Gastroesophageal sphincter (tissue), 4 donors: Measurements from ENCODE around the gene ZHX3. TPM values are rescaled to one million over a fixed set of nuclear protein-coding genes. Genes with fewer than 3 reads are reported as not detected.

Experiments used
- ATAC-seq: fragments of 150-250 bp; one replicate; pipeline ENCODE4 v1.9.1; 2016; ENCODE audit warnings: mild to moderate bottlenecking, moderate library complexity
- H3K27ac ChIP-seq, 4 donors: fragments of 200-600 bp; sonication (generic) in 3 of 4; 1 replicate in 3 of 4; 2 replicates in 1 of 4; pipeline ENCODE4 v1.5.1; 2016 to 2019
- H3K27me3 ChIP-seq: fragments of 200-600 bp; sonication (generic); one replicate; pipeline ENCODE4 v1.5.1; 2019
- H3K36me3 ChIP-seq, 2 donors: fragments of 200-600 bp; sonication (generic); one replicate each; pipeline ENCODE4 v1.5.1; 2019; ENCODE audit warnings: control low read depth in 1 of 2
- H3K4me1 ChIP-seq, 3 donors: fragments of 200-600 bp; sonication (generic); 1 replicate in 2 of 3; 2 replicates in 1 of 3; pipeline ENCODE4 v1.5.1; 2016 to 2019; ENCODE audit warnings: control low read depth in 2 of 3
- H3K4me3 ChIP-seq, 2 donors: fragments of 200-600 bp; sonication (generic); one replicate each; pipeline ENCODE4 v1.5.1; 2019; ENCODE audit warnings: mild to moderate bottlenecking in 1 of 2, moderate library complexity in 1 of 2
- H3K9me3 ChIP-seq, 3 donors: fragments of 200-600 bp; sonication (generic); one replicate each; pipeline ENCODE4 v1.5.1; 2017 to 2019; ENCODE audit warnings: control low read depth in 2 of 3
- CTCF ChIP-seq, 4 experiments: fragments of 200-600 bp in 2 of 4; fragments of 450-650 bp in 2 of 4; sonication (generic) in 1 of 4; IDR thresholded peaks; one replicate each; pipeline ENCODE4 v1.5.1; 2017 to 2019; ENCODE audit warnings: antibody characterized with exemption in 4 of 4, mild to moderate bottlenecking in 2 of 4, moderate library complexity in 2 of 4
- EP300 ChIP-seq: sonication (generic); formaldehyde crosslinking; IDR thresholded peaks from one replicate; pipeline ENCODE4 v1.6.1; 2017; ENCODE audit warnings: antibody characterized with exemption, mild to moderate bottlenecking
- POLR2A ChIP-seq, 2 donors: fragments of 450-650 bp; IDR thresholded peaks; one replicate each; pipeline ENCODE4 v1.6.1; 2017; ENCODE audit warnings: antibody characterized with exemption in 2 of 2, mild to moderate bottlenecking in 2 of 2, moderate library complexity in 1 of 2
- POLR2AphosphoS5 ChIP-seq: sonication (generic); formaldehyde crosslinking; IDR thresholded peaks from one replicate; pipeline ENCODE4 v1.6.1; 2017; ENCODE audit warnings: antibody characterized with exemption
- whole genome bisulfite sequencing, 2 donors: methylation state at CpG; one replicate each; pipeline ENCODE4 v1.1.5; 2018; ENCODE audit warnings: low coverage in 1 of 2; 5-methylcytosine and 5-hydroxymethylcytosine counted together
- total RNA-seq, 4 donors: library from RNA; depleted of rRNA; stranded (reverse); fragments of >200 nt; gene quantifications; one replicate each; pipeline ENCODE4 v1.1.0, GENCODE V29; 2016

Gene ZHX3
- total RNA-seq, 4 donors from 2014 or later = 121 to 183 (median 155) TPM

GRCh38 chr20:41273445-41273844, 44.1 kb downstream of the ZHX3 start:
- no peak for TF ChIP-seq CTCF (IDR thresholded peaks at IDR 0.05)
- no peak for TF ChIP-seq POLR2A (IDR thresholded peaks at IDR 0.05)
- TF ChIP-seq EP300 = no peak
- no peak for TF ChIP-seq POLR2AphosphoS5
- Histone ChIP-seq H3K4me1 (peaks cover 10 to 61% (median 14%) of the 10 kb centered on the region in 3 donors), H3K27me3 (no peaks in the 10 kb centered on the region), H3K4me3 (no peak overlapping the region), H3K27ac (no peak overlapping the region), H3K36me3 (no peaks in the 10 kb centered on the region), H3K9me3 (no peaks in the 10 kb centered on the region)
- no peak for ATAC-seq

GRCh38 chr20:41272339-41272738, 45.2 kb downstream of the ZHX3 start:
- no peak for ATAC-seq
- Histone ChIP-seq H3K4me1 (peaks cover 10 to 61% (median 14%) of the 10 kb centered on the region in 3 donors), H3K27ac (peak overlapping the region in 1 of 4 donors; percentile 1), H3K4me3 (no peak overlapping the region), H3K27me3 (no peaks in the 10 kb centered on the region), H3K9me3 (no peaks in the 10 kb centered on the region), H3K36me3 (peaks cover 3 to 11% of the 10 kb centered on the region in 2 donors)
- no peak for TF ChIP-seq POLR2A (IDR thresholded peaks at IDR 0.05)
- no peak for TF ChIP-seq CTCF (IDR thresholded peaks at IDR 0.05)
- TF ChIP-seq EP300 = no peak
- no peak for TF ChIP-seq POLR2AphosphoS5
- WGBS, 2 donors = 100% methylated on average over 1 of the region's 1 CpG

GRCh38 chr20:41268917-41269652, 48.4 kb downstream of the ZHX3 start:
- Histone ChIP-seq H3K27me3 (no peaks in the 10 kb centered on the region), H3K36me3 (peaks cover 3 to 31% of the 10 kb centered on the region in 2 donors), H3K4me3 (no peak overlapping the region), H3K9me3 (no peaks in the 10 kb centered on the region), H3K4me1 (peaks cover 10 to 40% (median 14%) of the 10 kb centered on the region in 3 donors), H3K27ac (peak overlapping the region in 3 of 4 donors; percentile 6 to 55 (median 43))
- TF ChIP-seq POLR2AphosphoS5 (no peak), POLR2A (IDR thresholded peaks at IDR 0.05) (no peak), CTCF (IDR thresholded peaks at IDR 0.05) (no peak), EP300 (no peak)
- ATAC-seq = peak; percentile 48
- 44 to 52% methylated on average over 4 of the region's 4 CpGs for WGBS, 2 donors

- Histone ChIP-seq H3K4me1 (peaks cover 10 to 34% (median 14%) of the 10 kb centered on the region in 3 donors), H3K27me3 (no peaks in the 10 kb centered on the region), H3K36me3 (peaks cover 3 to 31% of the 10 kb centered on the region in 2 donors), H3K4me3 (no peak overlapping the region), H3K27ac (no peak overlapping the region), H3K9me3 (no peaks in the 10 kb centered on the region)
- ATAC-seq = no peak
- TF ChIP-seq CTCF (IDR thresholded peaks at IDR 0.05) (no peak), EP300 (no peak), POLR2A (IDR thresholded peaks at IDR 0.05) (no peak), POLR2AphosphoS5 (no peak)
- WGBS, 2 donors = 67 to 100% methylated on average over 1 of the region's 1 CpG
These were observed 49.1 kb downstream of the ZHX3 start for GRCh38 chr20:41268402-41268801.

- no peak for ATAC-seq
- WGBS, 2 donors = 72 to 80% methylated on average over 2 of the region's 2 CpGs
- Histone ChIP-seq H3K4me3 (no peak overlapping the region), H3K36me3 (peaks cover 3 to 31% of the 10 kb centered on the region in 2 donors), H3K27me3 (no peaks in the 10 kb centered on the region), H3K9me3 (no peaks in the 10 kb centered on the region), H3K4me1 (peaks cover 10 to 31% (median 14%) of the 10 kb centered on the region in 3 donors), H3K27ac (no peak overlapping the region)
- no peak for TF ChIP-seq POLR2A (IDR thresholded peaks at IDR 0.05)
- TF ChIP-seq EP300 = no peak
- no peak for TF ChIP-seq CTCF (IDR thresholded peaks at IDR 0.05)
- no peak for TF ChIP-seq POLR2AphosphoS5
These were observed 51.6 kb downstream of the ZHX3 start for GRCh38 chr20:41265938-41266337.
